Cerebellar nuclear complex (tissue), 1 donor: Measurements from ENCODE around the gene PPP1R18.
A peak's percentile ranks its signal among the peaks of the same experiment; 100 is the strongest.
"Not testable (repeated sequence)": the region's sequence is repeated elsewhere in the genome, so short reads cannot be mapped to it uniquely, and the experiment has no call there.

ENCODE experiments used
- DNase-seq, 2 experiments: peaks; one replicate each; lab custom pipeline; 2025; lab: John Stamatoyannopoulos, UW

The PPP1R18 gene

GRCh38 chr6:30719791-30720737 is 33.6 kb upstream of the PPP1R18 start, which contains the start of gene TUBB:
Gene TUBB (plus strand): TSS chr6:30720352. CDS start chr6:30720507, 155 bp downstream.
- DNase-seq: peak; percentile 90 to 94

- no peak for DNase-seq
Measured at GRCh38 chr6:30719356-30719755, 32.9 kb upstream of the PPP1R18 start.

GRCh38 chr6:30717845-30718720 is 31.6 kb upstream of the PPP1R18 start:
- DNase-seq: not testable (repeated sequence)

GRCh38 chr6:30717129-30717844 is 30.8 kb upstream of the PPP1R18 start, which contains the start of gene MDC1:
Gene MDC1 (minus strand): TSS chr6:30717281. CDS start chr6:30715175, 2,106 bp downstream.
- DNase-seq: peak; percentile 99

GRCh38 chr6:30716879-30717128 is 30.4 kb upstream of the PPP1R18 start:
- DNase-seq: no peak

- DNase-seq: no peak
Measured at GRCh38 chr6:30714263-30714662, 27.8 kb upstream of the PPP1R18 start.

GRCh38 chr6:30712441-30712945 is 26.0 kb upstream of the PPP1R18 start:
- DNase-seq: no peak

GRCh38 chr6:30711758-30712380 is 25.4 kb upstream of the PPP1R18 start:
- no peak for DNase-seq

GRCh38 chr6:30709101-30709868 is 22.8 kb upstream of the PPP1R18 start:
- no peak for DNase-seq

- DNase-seq: no peak
Measured at GRCh38 chr6:30707281-30707850, 20.9 kb upstream of the PPP1R18 start.

GRCh38 chr6:30705620-30706019 is 19.2 kb upstream of the PPP1R18 start:
- DNase-seq: no peak

GRCh38 chr6:30703821-30704220 is 17.4 kb upstream of the PPP1R18 start:
- no peak for DNase-seq

- DNase-seq: no peak
Measured at GRCh38 chr6:30703011-30703410, 16.6 kb upstream of the PPP1R18 start.

GRCh38 chr6:30700340-30700739 is 13.9 kb upstream of the PPP1R18 start:
- no peak for DNase-seq

GRCh38 chr6:30696432-30696831 is 10.0 kb upstream of the PPP1R18 start:
- DNase-seq: no peak

- DNase-seq: no peak
Measured at GRCh38 chr6:30691208-30691847, 4.9 kb upstream of the PPP1R18 start.

- DNase-seq: peak in 1 of 2 experiments; percentile 21
Measured at GRCh38 chr6:30690403-30691207, 4.2 kb upstream of the PPP1R18 start, which contains the start of gene NRM. Gene NRM (minus strand): TSS chr6:30690984. CDS start chr6:30690974, 10 bp downstream.

- no peak for DNase-seq
Measured at GRCh38 chr6:30689985-30690384, 3.5 kb upstream of the PPP1R18 start.
